NCI-H2196 (cell line): ENCODE measurements around the gene GRIK2.

Experiments
- DNase-seq: peaks from one replicate; lab custom pipeline; 2025; ENCODE audit not compliant: unreplicated experiment; lab: John Stamatoyannopoulos, UW

The GRIK2 gene

GRCh38 chr6:101706576-101706975 is 313.1 kb downstream of the GRIK2 start:
- DNase-seq: no peak

GRCh38 chr6:101711518-101711917 is 318.0 kb downstream of the GRIK2 start:
- no peak for DNase-seq

- DNase-seq: no peak
Measured at GRCh38 chr6:101716387-101716786, 322.9 kb downstream of the GRIK2 start.

DNA sequence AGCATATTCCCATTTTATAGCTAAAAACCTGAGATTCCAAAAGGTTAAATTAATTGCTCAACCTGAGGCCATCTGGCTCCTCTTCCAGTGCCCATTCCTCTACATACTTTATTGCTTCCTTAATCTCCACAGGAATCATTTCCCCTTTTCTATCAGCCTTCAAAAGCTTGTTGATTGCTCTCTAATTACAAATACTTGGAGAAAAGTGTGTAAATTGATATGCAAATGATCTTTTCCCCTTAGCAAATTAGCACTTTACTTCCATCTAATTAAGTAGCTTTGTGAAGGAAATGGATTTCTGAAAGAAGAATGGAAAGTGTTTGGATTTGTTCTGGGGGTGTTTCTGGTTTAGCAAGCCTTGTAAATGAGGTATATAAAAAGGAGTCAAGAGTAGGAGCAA is 323.3 kb downstream of the GRIK2 start:
- no peak for DNase-seq

DNA sequence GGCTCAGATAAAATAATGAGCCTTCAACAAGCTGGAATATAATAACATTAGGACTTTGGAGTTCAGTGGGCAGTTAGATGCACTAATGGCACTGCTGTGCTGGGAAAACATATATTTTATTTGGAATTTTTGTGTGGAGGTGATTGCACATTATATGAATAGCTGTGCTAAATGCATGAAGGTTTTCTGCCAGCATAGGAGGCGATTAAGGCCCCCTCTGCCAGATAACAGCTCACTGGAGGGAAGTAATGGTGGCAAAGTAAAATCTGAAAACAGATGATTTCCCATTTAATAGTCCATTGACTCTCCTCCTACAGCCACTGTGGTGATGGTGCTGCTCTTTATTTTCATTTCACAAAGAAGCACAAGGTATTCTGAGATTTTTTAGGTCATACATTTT is 326.0 kb downstream of the GRIK2 start:
- no peak for DNase-seq

DNA sequence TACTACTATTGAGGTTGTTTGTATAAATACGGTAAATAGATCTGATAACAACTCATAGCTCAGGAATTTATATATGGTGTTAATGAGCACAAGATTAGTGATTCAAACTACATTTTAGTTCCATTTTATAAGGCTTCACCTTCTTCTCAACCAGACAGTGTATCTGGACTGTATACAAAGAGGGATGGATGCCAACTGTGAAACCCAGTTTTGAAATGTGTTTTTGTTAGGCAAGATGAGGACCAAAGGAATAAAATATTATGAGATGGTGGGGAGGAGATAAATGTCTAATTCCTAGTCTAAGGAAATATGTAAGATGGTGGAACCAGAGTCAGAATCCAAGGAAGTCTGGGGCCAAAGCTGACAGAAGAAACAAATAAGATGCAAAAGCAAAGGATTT is 329.0 kb downstream of the GRIK2 start:
- no peak for DNase-seq

GRCh38 chr6:101722991-101723579 is 329.6 kb downstream of the GRIK2 start:
- DNase-seq: no peak

GRCh38 chr6:101728388-101728787 is 334.9 kb downstream of the GRIK2 start:
- DNase-seq: no peak

- no peak for DNase-seq
Measured at GRCh38 chr6:101728956-101729355, 335.4 kb downstream of the GRIK2 start.

- no peak for DNase-seq
Measured at GRCh38 chr6:101730954-101731353, 337.4 kb downstream of the GRIK2 start.

GRCh38 chr6:101733899-101734298 is 340.4 kb downstream of the GRIK2 start:
- no peak for DNase-seq

- no peak for DNase-seq
Measured at GRCh38 chr6:101738481-101738880, 345.0 kb downstream of the GRIK2 start.

GRCh38 chr6:101740631-101741030 is 347.1 kb downstream of the GRIK2 start:
- no peak for DNase-seq

DNA sequence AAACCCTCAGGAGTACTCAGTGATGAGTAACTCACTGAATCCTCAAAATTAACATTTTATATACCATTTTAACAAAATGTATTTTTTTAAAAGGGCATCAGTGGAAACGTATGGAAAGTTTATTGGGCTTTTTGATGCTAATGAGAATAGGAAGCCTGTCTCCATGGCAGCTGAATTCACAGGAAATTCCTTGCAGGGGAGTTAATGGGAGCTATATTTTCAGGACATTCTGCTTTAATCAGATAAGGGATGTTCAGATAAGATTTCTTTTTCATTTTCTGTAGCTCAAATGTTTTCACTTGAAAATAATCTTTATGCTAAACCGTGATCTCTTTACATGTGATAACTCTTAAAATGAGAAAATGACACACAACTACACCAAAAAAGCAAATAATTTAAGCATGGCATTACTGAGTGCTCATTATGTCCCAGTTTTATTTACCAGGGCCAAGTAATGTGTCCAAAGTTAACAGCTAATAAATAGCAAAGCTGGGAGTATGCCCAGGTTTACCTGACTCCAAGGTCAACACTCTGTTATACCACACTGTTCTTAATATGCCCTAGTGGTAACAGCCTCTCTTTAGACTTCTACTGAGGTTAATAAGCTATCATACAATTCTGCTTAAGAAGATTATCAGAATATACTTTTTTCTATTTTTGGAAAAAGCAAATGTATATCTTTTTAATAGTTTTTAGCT is 348.1 kb downstream of the GRIK2 start:
- DNase-seq: no peak

- no peak for DNase-seq
Measured at GRCh38 chr6:101747160-101747559, 353.7 kb downstream of the GRIK2 start.

DNA sequence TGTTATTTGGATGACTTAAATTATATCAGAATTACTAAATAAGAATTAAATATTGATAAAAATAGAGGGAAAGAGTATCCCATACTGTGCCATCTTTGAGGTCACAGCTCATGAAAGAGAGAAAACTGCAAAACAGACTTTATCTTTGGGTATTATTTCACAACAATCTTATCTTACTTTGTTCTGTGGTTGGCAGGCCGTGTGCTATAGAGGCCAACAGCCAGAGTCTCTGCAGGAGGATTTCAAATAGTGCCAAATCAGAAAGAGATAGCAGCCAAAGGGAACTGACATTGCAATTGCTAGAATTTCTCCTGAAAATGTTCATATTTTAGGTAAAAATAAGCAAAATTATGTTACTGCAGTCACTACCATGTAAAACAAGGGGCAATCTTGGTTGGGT is 354.2 kb downstream of the GRIK2 start:
- DNase-seq: no peak

GRCh38 chr6:101755931-101756330 is 362.4 kb downstream of the GRIK2 start:
- no peak for DNase-seq

- no peak for DNase-seq
Measured at GRCh38 chr6:101758368-101758767, 364.9 kb downstream of the GRIK2 start.

- no peak for DNase-seq
Measured at GRCh38 chr6:101760843-101761621, 367.5 kb downstream of the GRIK2 start.

DNA sequence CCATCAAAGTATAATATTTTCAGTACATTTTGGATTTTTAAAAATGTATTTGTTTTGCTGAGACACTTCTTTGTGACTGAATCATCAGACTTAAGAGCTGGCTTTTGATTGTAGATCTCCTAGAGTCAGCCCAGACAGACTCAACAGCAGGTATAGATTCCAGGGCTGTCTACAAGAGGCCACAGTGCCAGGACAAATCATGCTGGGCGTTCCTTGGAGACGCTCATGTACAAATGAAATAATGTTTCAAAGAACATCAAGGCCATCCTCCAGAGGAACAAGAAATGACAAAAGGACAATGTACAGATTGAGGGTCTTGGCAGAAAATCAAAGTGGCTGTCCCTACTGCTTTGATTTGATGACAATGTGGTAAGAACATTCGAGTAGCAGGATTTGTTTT is 369.3 kb downstream of the GRIK2 start:
- DNase-seq: no peak

- DNase-seq: no peak
Measured at GRCh38 chr6:101765281-101765680, 371.8 kb downstream of the GRIK2 start.

DNA sequence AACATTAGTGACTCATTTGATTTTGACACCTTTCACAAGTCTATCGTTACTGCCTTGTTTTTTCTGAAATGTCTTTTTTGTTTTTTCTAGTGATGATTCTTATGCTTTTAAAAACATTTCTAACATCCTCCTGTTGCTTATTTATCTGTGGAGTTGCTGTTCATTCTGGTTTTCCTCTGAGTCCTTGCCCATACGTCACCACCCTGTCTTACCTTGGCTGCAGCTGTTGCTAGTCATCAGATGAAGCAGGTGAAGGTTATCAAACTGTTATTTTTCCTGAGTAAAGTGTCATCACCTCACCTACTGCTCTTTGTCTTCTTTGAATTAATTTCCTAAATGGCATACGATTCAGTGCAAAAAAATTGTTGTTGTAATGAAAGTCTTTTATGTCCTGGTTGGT is 376.6 kb downstream of the GRIK2 start:
- no peak for DNase-seq
